ENCODE results near the gene PDE4D.
"Not testable (repeated sequence)": the region's sequence is repeated elsewhere in the genome, so short reads cannot be mapped to it uniquely, and the experiment has no call there.

DNA sequence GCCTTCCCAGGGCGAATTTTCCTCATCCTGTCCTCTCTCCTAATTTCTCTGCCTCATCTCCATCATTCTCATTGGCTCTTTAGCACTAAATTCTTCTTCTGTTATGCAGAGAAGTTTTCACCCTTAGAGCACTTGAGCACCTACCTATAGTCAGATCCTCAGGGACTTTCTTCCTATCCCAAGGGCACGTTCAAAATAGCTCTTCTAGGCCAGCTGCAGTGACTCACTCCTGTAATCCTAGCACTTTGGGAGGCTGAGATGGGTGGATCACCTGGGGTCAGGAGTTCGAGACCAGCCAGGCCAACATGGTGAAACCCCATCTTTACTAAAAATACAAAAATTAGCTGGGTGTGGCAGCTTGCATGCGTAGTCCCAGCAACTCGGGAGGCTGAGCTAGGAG, 320.0 kb downstream of the PDE4D start:
- TF ChIP-seq, protein P1, sequence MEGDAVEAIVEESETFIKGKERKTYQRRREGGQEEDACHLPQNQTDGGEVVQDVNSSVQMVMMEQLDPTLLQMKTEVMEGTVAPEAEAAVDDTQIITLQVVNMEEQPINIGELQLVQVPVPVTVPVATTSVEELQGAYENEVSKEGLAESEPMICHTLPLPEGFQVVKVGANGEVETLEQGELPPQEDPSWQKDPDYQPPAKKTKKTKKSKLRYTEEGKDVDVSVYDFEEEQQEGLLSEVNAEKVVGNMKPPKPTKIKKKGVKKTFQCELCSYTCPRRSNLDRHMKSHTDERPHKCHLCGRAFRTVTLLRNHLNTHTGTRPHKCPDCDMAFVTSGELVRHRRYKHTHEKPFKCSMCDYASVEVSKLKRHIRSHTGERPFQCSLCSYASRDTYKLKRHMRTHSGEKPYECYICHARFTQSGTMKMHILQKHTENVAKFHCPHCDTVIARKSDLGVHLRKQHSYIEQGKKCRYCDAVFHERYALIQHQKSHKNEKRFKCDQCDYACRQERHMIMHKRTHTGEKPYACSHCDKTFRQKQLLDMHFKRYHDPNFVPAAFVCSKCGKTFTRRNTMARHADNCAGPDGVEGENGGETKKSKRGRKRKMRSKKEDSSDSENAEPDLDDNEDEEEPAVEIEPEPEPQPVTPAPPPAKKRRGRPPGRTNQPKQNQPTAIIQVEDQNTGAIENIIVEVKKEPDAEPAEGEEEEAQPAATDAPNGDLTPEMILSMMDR (IDR thresholded peaks at IDR 0.05), result not testable (repeated sequence)
- TF ChIP-seq ZFX (IDR thresholded peaks at IDR 0.05; ENCODE audit: borderline replicate concordance), result not testable (repeated sequence)

Data from 22Rv1 (cell line).